ENCODE results near the gene GALNT13. TPM values are rescaled to one million over a fixed set of nuclear protein-coding genes. Genes with fewer than 3 reads are reported as not detected.

GALNT13 gene
- total RNA-seq, 1 donor from 2014 or later: 5.8 TPM

- intact Hi-C loops (cut with DNase I): no loop called here
- TF ChIP-seq CTCF (IDR thresholded peaks at IDR 0.05): no peak
- H3K4me1 ChIP-seq: no peaks in the 10 kb centered on the region
- no peaks in the 10 kb centered on the region for H3K36me3 ChIP-seq
- ATAC-seq (no peak), DNase-seq (no peak)
- H3K27ac ChIP-seq: no peak overlapping the region
- no peak overlapping the region for H3K4me3 ChIP-seq
- no peaks in the 10 kb centered on the region for H3K9me3 ChIP-seq
- no peaks in the 10 kb centered on the region for H3K27me3 ChIP-seq
Observed at GRCh38 chr2:154497019-154497418, 625.3 kb downstream of the GALNT13 start.

All from upper lobe of right lung (tissue), 1 donor.